ENCODE results near the gene ATG2B. TPM values are rescaled to one million over a fixed set of nuclear protein-coding genes. Genes with fewer than 3 reads are reported as not detected.

The ATG2B gene
- total and polyA plus RNA-seq, 2 donors (not counting 1 experiment from before 2014, with no cell fraction given): 15.0 to 30.9 TPM

DNA sequence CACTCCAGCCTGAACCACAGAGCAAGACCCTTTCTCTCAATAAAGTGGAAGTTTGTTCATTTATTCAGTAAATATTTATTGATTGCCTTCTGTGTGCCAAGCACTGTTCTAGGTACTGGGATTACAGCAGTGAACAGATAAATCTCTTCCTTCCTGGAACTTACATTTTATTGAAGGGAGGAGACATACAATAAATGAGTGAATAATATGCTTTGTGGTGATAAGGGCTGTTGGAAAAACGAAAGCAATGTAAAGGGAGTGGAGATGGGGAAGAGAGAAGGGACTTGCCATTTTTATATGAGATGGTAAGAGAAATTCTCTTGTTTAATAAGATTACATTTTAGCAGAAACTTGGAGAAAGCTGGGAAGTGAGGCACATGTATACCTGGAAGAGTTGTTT lies 1.8 kb upstream of the ATG2B start:
- H3K79me2 ChIP-seq (ENCODE audit: control insufficient read depth, insufficient read depth, low read length): peaks cover 46% of the 10 kb centered on the region
- H3K27ac ChIP-seq (ENCODE audit: insufficient read depth, low read length): no peak overlapping the region
- no peaks in the 10 kb centered on the region for H3K36me3 ChIP-seq (ENCODE audit: control insufficient read depth, insufficient read depth, low read length)
- H2AFZ ChIP-seq (ENCODE audit: low read length): no peak overlapping the region
- no peak for TF ChIP-seq EZH2 (IDR thresholded peaks at IDR 0.05; ENCODE audit: low read length, missing control alignments)
- TF ChIP-seq, protein P1, sequence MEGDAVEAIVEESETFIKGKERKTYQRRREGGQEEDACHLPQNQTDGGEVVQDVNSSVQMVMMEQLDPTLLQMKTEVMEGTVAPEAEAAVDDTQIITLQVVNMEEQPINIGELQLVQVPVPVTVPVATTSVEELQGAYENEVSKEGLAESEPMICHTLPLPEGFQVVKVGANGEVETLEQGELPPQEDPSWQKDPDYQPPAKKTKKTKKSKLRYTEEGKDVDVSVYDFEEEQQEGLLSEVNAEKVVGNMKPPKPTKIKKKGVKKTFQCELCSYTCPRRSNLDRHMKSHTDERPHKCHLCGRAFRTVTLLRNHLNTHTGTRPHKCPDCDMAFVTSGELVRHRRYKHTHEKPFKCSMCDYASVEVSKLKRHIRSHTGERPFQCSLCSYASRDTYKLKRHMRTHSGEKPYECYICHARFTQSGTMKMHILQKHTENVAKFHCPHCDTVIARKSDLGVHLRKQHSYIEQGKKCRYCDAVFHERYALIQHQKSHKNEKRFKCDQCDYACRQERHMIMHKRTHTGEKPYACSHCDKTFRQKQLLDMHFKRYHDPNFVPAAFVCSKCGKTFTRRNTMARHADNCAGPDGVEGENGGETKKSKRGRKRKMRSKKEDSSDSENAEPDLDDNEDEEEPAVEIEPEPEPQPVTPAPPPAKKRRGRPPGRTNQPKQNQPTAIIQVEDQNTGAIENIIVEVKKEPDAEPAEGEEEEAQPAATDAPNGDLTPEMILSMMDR (conservative IDR thresholded peaks at IDR 0.05 in 1 of 2, IDR thresholded peaks at IDR 0.05 in 1 of 2; ENCODE audit: low read depth in 1 of 2, low read length in 2 of 2): no peak
- H4K20me1 ChIP-seq (ENCODE audit: control insufficient read depth, extremely low read depth, insufficient read depth, low read length): no peaks in the 10 kb centered on the region
- no peak for DNase-seq (ENCODE audit: low read depth in 2 of 2)
- peak overlapping the region in 2 of 4 experiments; percentile 73 to 95 for H3K4me3 ChIP-seq (replicated peaks in 1 of 4; ENCODE audit: control extremely low read depth in 1 of 4, insufficient read depth in 1 of 4, low read depth in 3 of 4, low read length in 4 of 4)
- no peaks in the 10 kb centered on the region for H3K27me3 ChIP-seq (ENCODE audit: control insufficient read depth, insufficient read depth, low read length)
- peak overlapping the region; percentile 95 for H3K4me2 ChIP-seq (ENCODE audit: extremely low read depth, insufficient read depth, low read length)
- H3K9me3 ChIP-seq (ENCODE audit: control insufficient read depth, insufficient read depth, low read depth, low read length): no peaks in the 10 kb centered on the region
- no peak overlapping the region for H3K9ac ChIP-seq (ENCODE audit: insufficient read depth, low read length)
- no peaks in the 10 kb centered on the region for H3K4me1 ChIP-seq (ENCODE audit: control insufficient read depth, extremely low read depth, insufficient read depth, low read length)

DNA sequence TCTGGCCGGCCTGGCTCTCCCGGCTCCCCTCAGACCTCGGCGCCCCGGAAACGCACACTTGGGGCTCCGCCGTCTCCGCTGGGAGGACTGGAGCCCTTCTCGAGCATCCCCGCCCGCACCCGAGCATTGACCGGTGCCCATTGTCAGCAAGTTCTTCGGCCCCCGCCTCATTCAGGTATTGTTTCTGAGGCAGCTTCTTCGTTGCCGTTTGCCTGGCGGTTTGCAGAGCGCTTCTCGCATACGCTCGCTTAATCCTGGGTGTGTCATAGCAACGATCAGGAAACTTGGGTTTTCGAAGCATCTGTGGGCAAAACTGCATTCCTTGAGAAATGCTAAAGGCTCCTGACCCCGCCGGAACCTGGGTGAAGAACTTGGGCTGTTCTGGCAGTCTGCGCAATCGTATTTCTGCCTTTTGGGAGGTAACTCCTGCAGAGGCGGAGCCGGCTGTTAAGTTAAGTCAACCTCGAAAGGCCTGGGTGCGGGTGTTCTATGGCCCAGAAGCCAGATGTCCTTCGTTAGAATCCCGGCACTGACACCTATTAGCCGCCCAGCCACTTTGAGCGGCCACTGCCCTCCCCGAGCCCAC lies 703 bp upstream of the ATG2B start:
- no peaks in the 10 kb centered on the region for H3K27me3 ChIP-seq (ENCODE audit: control insufficient read depth, insufficient read depth, low read length)
- H3K4me1 ChIP-seq (ENCODE audit: control insufficient read depth, extremely low read depth, insufficient read depth, low read length): no peaks in the 10 kb centered on the region
- peak overlapping the region; percentile 68 for H2AFZ ChIP-seq (ENCODE audit: low read length)
- H3K4me2 ChIP-seq (ENCODE audit: extremely low read depth, insufficient read depth, low read length): peak overlapping the region; percentile 95
- peaks cover 48% of the 10 kb centered on the region for H3K79me2 ChIP-seq (ENCODE audit: control insufficient read depth, insufficient read depth, low read length)
- H3K36me3 ChIP-seq (ENCODE audit: control insufficient read depth, insufficient read depth, low read length): no peaks in the 10 kb centered on the region
- TF ChIP-seq, protein P1 (conservative IDR thresholded peaks at IDR 0.05 in 1 of 2, IDR thresholded peaks at IDR 0.05 in 1 of 2; ENCODE audit: low read depth in 1 of 2, low read length in 2 of 2): no peak
- TF ChIP-seq EZH2 (IDR thresholded peaks at IDR 0.05; ENCODE audit: low read length, missing control alignments): no peak
- peak; percentile 55 to 57 for DNase-seq (ENCODE audit: low read depth in 2 of 2)
- H3K9me3 ChIP-seq (ENCODE audit: control insufficient read depth, insufficient read depth, low read depth, low read length): no peaks in the 10 kb centered on the region
- no peaks in the 10 kb centered on the region for H4K20me1 ChIP-seq (ENCODE audit: control insufficient read depth, extremely low read depth, insufficient read depth, low read length)
- H3K9ac ChIP-seq (ENCODE audit: insufficient read depth, low read length): peak overlapping the region; percentile 91
- peak overlapping the region; percentile 73 to 95 (median 82) for H3K4me3 ChIP-seq (replicated peaks in 1 of 4; ENCODE audit: control extremely low read depth in 1 of 4, insufficient read depth in 1 of 4, low read depth in 3 of 4, low read length in 4 of 4)
- peak overlapping the region; percentile 71 for H3K27ac ChIP-seq (ENCODE audit: insufficient read depth, low read length)

DNA sequence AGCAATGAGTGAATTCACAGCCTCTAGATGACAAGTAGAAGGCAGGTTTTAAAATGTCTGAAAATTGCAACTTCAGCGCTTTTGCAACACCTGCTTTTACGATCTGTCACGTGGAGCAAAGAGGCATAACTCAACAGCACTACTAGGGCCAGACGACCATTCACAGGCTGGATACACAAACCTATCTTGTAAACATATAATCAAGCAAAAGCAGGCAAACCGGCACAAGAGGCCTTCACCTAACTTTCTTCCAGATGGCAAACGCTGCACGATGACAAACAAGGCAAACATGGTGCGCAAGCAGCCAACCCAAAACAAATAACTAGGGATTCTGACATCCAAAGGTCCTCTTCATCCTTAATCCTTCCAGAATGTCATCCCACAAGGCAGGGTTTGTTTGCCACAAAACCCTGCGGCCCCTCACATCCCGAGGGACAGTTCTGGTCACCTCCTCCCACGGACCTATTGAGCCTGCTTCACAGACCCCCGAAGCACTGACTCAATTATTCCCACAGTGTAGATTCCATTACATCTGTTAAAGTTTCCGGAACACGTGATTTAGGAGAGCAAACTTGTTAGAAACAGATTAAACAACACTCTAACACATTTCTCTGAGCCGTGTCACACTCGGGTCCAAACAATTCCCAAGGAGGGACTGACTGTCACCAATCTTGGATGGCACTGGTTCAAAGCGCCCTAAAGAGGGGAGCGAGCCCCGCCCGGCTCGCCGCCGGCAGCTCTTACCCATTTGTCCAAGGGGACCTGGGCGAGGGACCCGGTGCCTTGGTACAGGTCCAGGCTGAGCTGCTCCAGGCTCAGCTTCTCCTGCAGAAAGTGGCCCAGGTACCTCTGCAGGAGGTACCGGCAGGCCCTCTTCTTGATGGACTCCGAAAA lies 823 bp downstream of the ATG2B start:
- Histone ChIP-seq H4K20me1 (ENCODE audit: control insufficient read depth, extremely low read depth, insufficient read depth, low read length) (no peaks in the 10 kb centered on the region), H3K4me3 (replicated peaks in 1 of 4; ENCODE audit: control extremely low read depth in 1 of 4, insufficient read depth in 1 of 4, low read depth in 3 of 4, low read length in 4 of 4) (peak overlapping the region; percentile 75 to 95 (median 82)), H3K27ac (ENCODE audit: insufficient read depth, low read length) (peak overlapping the region; percentile 87), H3K4me1 (ENCODE audit: control insufficient read depth, extremely low read depth, insufficient read depth, low read length) (no peaks in the 10 kb centered on the region), H3K79me2 (ENCODE audit: control insufficient read depth, insufficient read depth, low read length) (peaks cover 49% of the 10 kb centered on the region), H2AFZ (ENCODE audit: low read length) (peak overlapping the region; percentile 80), H3K36me3 (ENCODE audit: control insufficient read depth, insufficient read depth, low read length) (no peaks in the 10 kb centered on the region), H3K4me2 (ENCODE audit: extremely low read depth, insufficient read depth, low read length) (peak overlapping the region; percentile 76), H3K27me3 (ENCODE audit: control insufficient read depth, insufficient read depth, low read length) (no peaks in the 10 kb centered on the region), H3K9ac (ENCODE audit: insufficient read depth, low read length) (peak overlapping the region; percentile 91), H3K9me3 (ENCODE audit: control insufficient read depth, insufficient read depth, low read depth, low read length) (no peaks in the 10 kb centered on the region)
- DNase-seq (ENCODE audit: low read depth in 2 of 2): peak; percentile 37 to 38
- TF ChIP-seq EZH2 (IDR thresholded peaks at IDR 0.05; ENCODE audit: low read length, missing control alignments): no peak
- TF ChIP-seq, protein P1 (conservative IDR thresholded peaks at IDR 0.05 in 1 of 2, IDR thresholded peaks at IDR 0.05 in 1 of 2; ENCODE audit: low read depth in 1 of 2, low read length in 2 of 2): no peak
